Liver (tissue), 3 donors: ENCODE data around the gene CRELD2.

ENCODE experiments used
- EGR1 ChIP-seq, 2 donors: IDR thresholded peaks; 2 replicates each; pipeline ENCODE4 v1.6.1; 2016 to 2018; ENCODE audit warnings: antibody characterized with exemption in 2 of 2, low read depth in 2 of 2
- GABPA ChIP-seq, 2 donors: IDR thresholded peaks in 1 of 2; conservative IDR thresholded peaks in 1 of 2; 2 replicates each; pipeline ENCODE4 v1.6.1; 2016; ENCODE audit warnings: antibody characterized with exemption in 2 of 2, mild to moderate bottlenecking in 1 of 2, moderate library complexity in 1 of 2
- RAD21 ChIP-seq, 2 donors: IDR thresholded peaks; 2 replicates each; pipeline ENCODE4 v1.6.1; 2016; ENCODE audit warnings: antibody characterized with exemption in 2 of 2, mild to moderate bottlenecking in 2 of 2
- TAF1 ChIP-seq: conservative IDR thresholded peaks from 2 replicates; pipeline ENCODE4 v1.6.1; 2016; ENCODE audit warnings: antibody characterized with exemption, mild to moderate bottlenecking
- YY1 ChIP-seq: IDR thresholded peaks from 2 replicates; pipeline ENCODE4 v1.6.1; 2016; ENCODE audit warnings: antibody characterized with exemption, mild to moderate bottlenecking
- TF ChIP-seq, protein P1 (sequence below): IDR thresholded peaks from 2 replicates; pipeline ENCODE4 v1.6.1; 2016; ENCODE audit warnings: antibody characterized with exemption
- TF ChIP-seq, protein P2 (sequence below): fragments of 150-350 bp; IDR thresholded peaks from 2 replicates; pipeline ENCODE4 v1.5.1; 2017; ENCODE audit warnings: improper control_type of control experiment, low read depth, low read length; ENCODE audit not compliant: missing input control
- TF ChIP-seq, protein P3 (sequence below): IDR thresholded peaks from 2 replicates; pipeline ENCODE4 v1.6.1; 2016; ENCODE audit warnings: antibody characterized with exemption
- donor health status: healthy.
- donor health status: healthy.

DNA sequence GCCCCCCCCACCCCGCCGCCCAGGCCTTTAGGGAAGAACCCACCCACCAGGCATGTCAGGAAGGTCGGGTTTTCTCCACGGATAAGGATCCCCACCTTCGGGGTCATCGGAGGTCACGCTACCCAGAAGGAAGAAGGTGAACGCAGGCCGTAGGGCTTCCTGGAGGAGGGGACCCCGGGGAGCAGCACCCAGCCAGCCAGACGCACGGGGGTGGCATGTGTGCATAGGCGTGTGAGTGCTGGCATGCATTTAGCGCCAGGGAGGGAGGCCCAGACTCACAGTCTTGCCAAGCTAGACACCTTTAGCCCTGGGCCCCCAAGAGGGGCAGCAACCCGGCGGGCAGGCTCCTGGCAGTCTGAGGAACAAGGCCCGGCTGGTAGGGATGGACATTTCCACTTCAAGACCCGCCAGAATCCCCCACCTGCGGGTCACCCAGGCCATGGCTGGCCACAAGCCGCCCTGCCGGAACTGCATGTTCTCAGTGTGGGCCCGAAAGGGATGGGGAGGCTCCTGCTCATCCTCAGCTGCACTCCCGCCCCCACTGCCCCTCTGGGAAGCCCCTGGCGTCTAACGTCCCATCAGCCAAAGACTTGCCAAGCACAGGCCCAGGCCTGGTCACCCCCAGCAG is 25.5 kb downstream of the CRELD2 start:
- TF ChIP-seq, protein P1, sequence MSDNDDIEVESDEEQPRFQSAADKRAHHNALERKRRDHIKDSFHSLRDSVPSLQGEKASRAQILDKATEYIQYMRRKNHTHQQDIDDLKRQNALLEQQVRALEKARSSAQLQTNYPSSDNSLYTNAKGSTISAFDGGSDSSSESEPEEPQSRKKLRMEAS = no peak
- no peak for TF ChIP-seq GABPA (IDR thresholded peaks at IDR 0.05 in 1 of 2, conservative IDR thresholded peaks at IDR 0.05 in 1 of 2)
- TF ChIP-seq, protein P2, sequence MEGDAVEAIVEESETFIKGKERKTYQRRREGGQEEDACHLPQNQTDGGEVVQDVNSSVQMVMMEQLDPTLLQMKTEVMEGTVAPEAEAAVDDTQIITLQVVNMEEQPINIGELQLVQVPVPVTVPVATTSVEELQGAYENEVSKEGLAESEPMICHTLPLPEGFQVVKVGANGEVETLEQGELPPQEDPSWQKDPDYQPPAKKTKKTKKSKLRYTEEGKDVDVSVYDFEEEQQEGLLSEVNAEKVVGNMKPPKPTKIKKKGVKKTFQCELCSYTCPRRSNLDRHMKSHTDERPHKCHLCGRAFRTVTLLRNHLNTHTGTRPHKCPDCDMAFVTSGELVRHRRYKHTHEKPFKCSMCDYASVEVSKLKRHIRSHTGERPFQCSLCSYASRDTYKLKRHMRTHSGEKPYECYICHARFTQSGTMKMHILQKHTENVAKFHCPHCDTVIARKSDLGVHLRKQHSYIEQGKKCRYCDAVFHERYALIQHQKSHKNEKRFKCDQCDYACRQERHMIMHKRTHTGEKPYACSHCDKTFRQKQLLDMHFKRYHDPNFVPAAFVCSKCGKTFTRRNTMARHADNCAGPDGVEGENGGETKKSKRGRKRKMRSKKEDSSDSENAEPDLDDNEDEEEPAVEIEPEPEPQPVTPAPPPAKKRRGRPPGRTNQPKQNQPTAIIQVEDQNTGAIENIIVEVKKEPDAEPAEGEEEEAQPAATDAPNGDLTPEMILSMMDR = no peak
- TF ChIP-seq EGR1 (IDR thresholded peaks at IDR 0.05; ENCODE audit: low read depth in 2 of 2) = no peak
- TF ChIP-seq RAD21 (IDR thresholded peaks at IDR 0.05) = no peak
- TF ChIP-seq, protein P3, sequence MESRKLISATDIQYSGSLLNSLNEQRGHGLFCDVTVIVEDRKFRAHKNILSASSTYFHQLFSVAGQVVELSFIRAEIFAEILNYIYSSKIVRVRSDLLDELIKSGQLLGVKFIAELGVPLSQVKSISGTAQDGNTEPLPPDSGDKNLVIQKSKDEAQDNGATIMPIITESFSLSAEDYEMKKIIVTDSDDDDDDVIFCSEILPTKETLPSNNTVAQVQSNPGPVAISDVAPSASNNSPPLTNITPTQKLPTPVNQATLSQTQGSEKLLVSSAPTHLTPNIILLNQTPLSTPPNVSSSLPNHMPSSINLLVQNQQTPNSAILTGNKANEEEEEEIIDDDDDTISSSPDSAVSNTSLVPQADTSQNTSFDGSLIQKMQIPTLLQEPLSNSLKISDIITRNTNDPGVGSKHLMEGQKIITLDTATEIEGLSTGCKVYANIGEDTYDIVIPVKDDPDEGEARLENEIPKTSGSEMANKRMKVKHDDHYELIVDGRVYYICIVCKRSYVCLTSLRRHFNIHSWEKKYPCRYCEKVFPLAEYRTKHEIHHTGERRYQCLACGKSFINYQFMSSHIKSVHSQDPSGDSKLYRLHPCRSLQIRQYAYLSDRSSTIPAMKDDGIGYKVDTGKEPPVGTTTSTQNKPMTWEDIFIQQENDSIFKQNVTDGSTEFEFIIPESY = no peak
- no peak for TF ChIP-seq YY1
- no peak for TF ChIP-seq TAF1
